ACC112 (cell line): ENCODE data around the gene PRR14L.

ENCODE experiments used
- H2AFZ ChIP-seq: fragments of 200-600 bp; sonication (generic); one replicate; pipeline ENCODE4 v1.6.0; 2017; ENCODE audit warnings: antibody characterized with exemption, low read length; ENCODE audit not compliant: unreplicated experiment
- H3K27ac ChIP-seq: fragments of 200-600 bp; sonication (generic); 2 replicates; pipeline ENCODE4 v1.5.1; 2014; ENCODE audit warnings: low read depth, mild to moderate bottlenecking, antibody characterized with exemption, low read length, moderate library complexity
- H3K27me3 ChIP-seq: fragments of 200-600 bp; sonication (generic); 2 replicates; pipeline ENCODE4 v1.6.1; 2014; ENCODE audit warnings: mild to moderate bottlenecking, antibody characterized with exemption, low read length, moderate library complexity, mixed read lengths; ENCODE audit not compliant: insufficient read depth
- H3K36me3 ChIP-seq: fragments of 200-600 bp; sonication (generic); 2 replicates; pipeline ENCODE4 v1.6.1; 2016; ENCODE audit warnings: mild to moderate bottlenecking, antibody characterized with exemption, low read length, moderate library complexity, mixed read lengths; ENCODE audit not compliant: insufficient read depth
- H3K4me1 ChIP-seq: fragments of 200-600 bp; sonication (generic); one replicate; pipeline ENCODE4 v1.6.1; 2016; ENCODE audit warnings: low read length, mixed read lengths; ENCODE audit not compliant: insufficient read depth, unreplicated experiment, control insufficient read depth
- H3K4me3 ChIP-seq: fragments of 200-600 bp; sonication (generic); 2 replicates; pipeline ENCODE4 v1.5.1; 2014; ENCODE audit warnings: mild to moderate bottlenecking, low read depth, low read length
- H3K79me2 ChIP-seq: fragments of 200-600 bp; sonication (generic); one replicate; pipeline ENCODE4 v1.6.0; 2016; ENCODE audit warnings: low read length; ENCODE audit not compliant: control insufficient read depth, unreplicated experiment, insufficient read depth

Gene PRR14L

DNA sequence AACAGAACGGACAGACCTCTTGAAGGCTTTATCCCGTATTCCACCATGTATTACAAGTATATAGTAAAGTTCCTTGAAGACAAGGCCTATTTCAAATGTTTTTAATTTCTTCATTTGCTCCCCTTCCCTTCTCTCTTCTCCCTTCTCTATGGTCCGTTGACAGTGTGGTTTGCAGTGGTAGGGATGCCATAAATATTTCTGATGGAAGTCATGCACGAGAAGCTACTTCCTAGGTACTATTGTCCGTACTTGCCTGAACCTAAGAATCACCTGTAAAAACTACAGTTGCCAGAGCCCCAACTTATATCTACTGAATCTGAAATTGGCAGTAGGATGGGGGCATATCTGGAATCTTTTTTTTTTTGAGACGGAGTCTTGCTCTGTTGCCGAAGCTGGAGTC, 90.7 kb downstream of the PRR14L start:
- no peak overlapping the region for H2AFZ ChIP-seq

DNA sequence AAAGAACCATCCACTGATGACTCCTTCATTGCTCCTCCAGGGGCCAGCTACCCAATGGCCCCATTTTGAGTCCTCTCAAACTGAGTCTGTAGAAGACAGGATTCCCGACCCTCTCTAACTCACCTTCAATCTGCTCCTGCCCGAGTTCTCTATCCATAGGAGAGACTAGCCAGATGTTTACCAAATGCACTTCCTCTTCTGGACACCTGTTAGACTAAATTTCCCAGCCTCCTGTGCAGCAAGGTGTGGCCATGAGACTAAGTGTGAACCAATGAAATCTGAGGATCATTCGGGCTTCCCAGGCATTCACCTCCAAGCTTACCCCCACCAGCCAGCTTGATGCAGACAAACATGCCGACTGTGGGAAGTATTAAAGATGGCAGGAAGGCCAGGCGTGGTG, 95.5 kb downstream of the PRR14L start:
- Histone ChIP-seq H3K79me2 (peaks cover 57% of the 10 kb centered on the region), H3K27ac (no peak overlapping the region), H3K4me3 (no peak overlapping the region), H2AFZ (no peak overlapping the region), H3K4me1 (peaks cover 7% of the 10 kb centered on the region), H3K27me3 (no peaks in the 10 kb centered on the region), H3K36me3 (peaks cover 3% of the 10 kb centered on the region; the same call in 1 of the 2 replicates)

More for the DNA sequence above, 90.7 kb downstream of the PRR14L start:
- no peak overlapping the region for H3K27ac ChIP-seq
- H3K79me2 ChIP-seq: peaks cover 47% of the 10 kb centered on the region
- H3K27me3 ChIP-seq: no peaks in the 10 kb centered on the region
- no peak overlapping the region for H3K4me3 ChIP-seq
- H3K4me1 ChIP-seq: peaks cover 6% of the 10 kb centered on the region
- no peaks in the 10 kb centered on the region for H3K36me3 ChIP-seq

GRCh38 chr22:31653944-31654343, 96.0 kb downstream of the PRR14L start:
- no peak overlapping the region for H3K4me3 ChIP-seq
- H3K27me3 ChIP-seq: no peaks in the 10 kb centered on the region
- H3K79me2 ChIP-seq: peaks cover 53% of the 10 kb centered on the region
- no peak overlapping the region for H3K27ac ChIP-seq
- H3K36me3 ChIP-seq: peaks cover 3% of the 10 kb centered on the region; the same call in 1 of the 2 replicates
- H3K4me1 ChIP-seq: peaks cover 7% of the 10 kb centered on the region
- H2AFZ ChIP-seq: no peak overlapping the region

DNA sequence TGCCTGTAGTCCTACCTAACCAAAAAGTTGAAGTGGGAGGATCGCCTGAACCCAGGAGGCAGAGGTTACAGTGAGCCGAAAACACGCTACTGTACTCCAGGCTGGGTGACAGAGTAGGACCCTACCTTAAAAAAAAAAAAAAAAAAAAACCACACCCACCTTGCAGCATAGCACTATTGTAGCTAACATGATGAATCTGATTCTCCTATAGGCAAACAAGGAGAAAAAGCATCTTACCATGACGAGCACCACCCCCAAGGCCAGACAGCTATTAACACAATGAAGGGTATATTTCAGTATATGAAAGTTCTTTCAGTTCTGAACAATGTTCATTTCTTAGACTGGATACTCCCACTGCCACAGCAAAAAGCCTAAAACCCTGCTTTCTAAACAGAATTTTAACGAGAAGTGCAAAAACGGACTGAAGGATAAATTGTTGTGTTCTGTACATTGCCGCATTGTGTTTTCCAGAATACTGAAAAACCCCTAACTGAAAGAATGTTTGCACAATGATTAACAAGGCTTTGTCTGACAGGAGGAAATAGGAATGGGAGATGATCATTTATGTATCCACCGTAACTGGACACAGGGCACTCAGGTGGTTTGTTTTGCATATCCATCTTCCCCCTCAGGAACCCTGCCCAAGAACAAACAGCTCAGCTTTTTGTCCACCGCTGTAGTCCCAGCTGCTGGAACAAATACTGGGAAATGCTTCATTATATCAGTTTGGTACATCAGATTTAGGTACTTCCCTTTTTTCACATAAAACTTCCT, 96.8 kb downstream of the PRR14L start:
- Histone ChIP-seq H3K4me3 (no peak overlapping the region), H3K27me3 (no peaks in the 10 kb centered on the region), H3K79me2 (peaks cover 46% of the 10 kb centered on the region), H3K36me3 (peaks cover 3% of the 10 kb centered on the region; the same call in 1 of the 2 replicates), H3K4me1 (peaks cover 9% of the 10 kb centered on the region), H3K27ac (no peak overlapping the region), H2AFZ (no peak overlapping the region)

- H3K27ac ChIP-seq: peak overlapping the region; percentile 45; the same call in 1 of the 2 replicates
- H3K27me3 ChIP-seq: no peaks in the 10 kb centered on the region
- peaks cover 3% of the 10 kb centered on the region; the same call in 1 of the 2 replicates for H3K36me3 ChIP-seq
- H3K4me1 ChIP-seq: peaks cover 19% of the 10 kb centered on the region
- no peak overlapping the region for H2AFZ ChIP-seq
- H3K4me3 ChIP-seq: no peak overlapping the region
- peaks cover 40% of the 10 kb centered on the region for H3K79me2 ChIP-seq
Observed at GRCh38 chr22:31652088-31652487, 97.8 kb downstream of the PRR14L start.

GRCh38 chr22:31651664-31652063, 98.3 kb downstream of the PRR14L start:
- peaks cover 3% of the 10 kb centered on the region; the same call in 1 of the 2 replicates for H3K36me3 ChIP-seq
- H2AFZ ChIP-seq: no peak overlapping the region
- no peak overlapping the region for H3K4me3 ChIP-seq
- no peaks in the 10 kb centered on the region for H3K27me3 ChIP-seq
- H3K79me2 ChIP-seq: peaks cover 37% of the 10 kb centered on the region
- H3K4me1 ChIP-seq: peaks cover 23% of the 10 kb centered on the region
- H3K27ac ChIP-seq: peak overlapping the region; percentile 45; the same call in 1 of the 2 replicates

- Histone ChIP-seq H3K79me2 (peaks cover 36% of the 10 kb centered on the region), H3K36me3 (peaks cover 3% of the 10 kb centered on the region; the same call in 1 of the 2 replicates), H3K27ac (peak overlapping the region; percentile 77), H3K4me3 (no peak overlapping the region), H3K27me3 (no peaks in the 10 kb centered on the region), H3K4me1 (peaks cover 32% of the 10 kb centered on the region), H2AFZ (no peak overlapping the region)
Observed at GRCh38 chr22:31650391-31650790, 99.5 kb downstream of the PRR14L start.

- Histone ChIP-seq H3K27ac (peak overlapping the region; percentile 100), H2AFZ (no peak overlapping the region), H3K36me3 (peaks cover 3% of the 10 kb centered on the region; the same call in 1 of the 2 replicates), H3K4me1 (peaks cover 32% of the 10 kb centered on the region), H3K4me3 (no peak overlapping the region), H3K27me3 (no peaks in the 10 kb centered on the region), H3K79me2 (peaks cover 20% of the 10 kb centered on the region)
Observed at GRCh38 chr22:31647523-31648320, 102.2 kb downstream of the PRR14L start.

DNA sequence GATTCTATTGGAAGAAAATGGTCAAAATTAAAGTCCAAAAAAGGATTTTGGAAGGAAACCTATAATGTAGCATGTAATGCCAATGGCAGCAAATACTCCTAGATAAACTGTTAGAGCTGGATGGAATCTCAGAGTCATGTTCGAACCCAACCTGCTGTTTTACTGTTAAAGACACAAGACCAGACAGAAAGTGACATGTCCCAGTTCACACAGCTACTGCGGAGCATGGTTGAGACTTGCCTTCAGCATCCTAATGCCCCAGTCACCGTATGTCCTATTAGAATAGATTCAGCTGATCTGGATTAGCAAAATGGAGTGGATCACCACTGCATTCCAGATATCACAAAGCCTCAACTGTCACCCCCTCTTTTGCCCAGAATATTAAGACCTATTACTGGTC, 102.9 kb downstream of the PRR14L start:
- Histone ChIP-seq H3K36me3 (peaks cover 3% of the 10 kb centered on the region; the same call in 1 of the 2 replicates), H3K27ac (peak overlapping the region; percentile 100), H3K4me1 (peaks cover 32% of the 10 kb centered on the region), H3K27me3 (no peaks in the 10 kb centered on the region), H3K4me3 (no peak overlapping the region), H2AFZ (no peak overlapping the region), H3K79me2 (peaks cover 19% of the 10 kb centered on the region)

- H3K4me1 ChIP-seq: peaks cover 32% of the 10 kb centered on the region
- H2AFZ ChIP-seq: no peak overlapping the region
- H3K79me2 ChIP-seq: peaks cover 18% of the 10 kb centered on the region
- 0 out of 2 replicates have a peak overlapping the region, but pooled peaks have one; percentile 28 for H3K4me3 ChIP-seq
- no peaks in the 10 kb centered on the region for H3K27me3 ChIP-seq
- peaks cover 3% of the 10 kb centered on the region; the same call in 1 of the 2 replicates for H3K36me3 ChIP-seq
- H3K27ac ChIP-seq: peak overlapping the region; percentile 100
Observed at GRCh38 chr22:31646186-31647019, 103.5 kb downstream of the PRR14L start.
